Posterior vena cava (tissue), 2 donors: ENCODE results near the gene ANTKMT. TPM values are rescaled to one million over a fixed set of nuclear protein-coding genes. Genes with fewer than 3 reads are reported as not detected.

Experiments
- DNase-seq: peaks from one replicate; pipeline ENCODE4 v3.0.0-alpha.2; 2020; ENCODE audit warnings: low spot score
- intact Hi-C, 2 donors: fragments of 100-400 bp; cut with DNase I; formaldehyde crosslinking; loops; one replicate each; pipeline versions ENCODE4 v1.14.1 to v1.14.2; 2022 to 2023
- long read RNA-seq, 2 donors: library from polyadenylated mRNA; unstranded; transcript quantifications; one replicate each; pipeline ENCODE4 v2.0.0, GENCODE V29; 2020 to 2021
- total RNA-seq, 2 donors: library from RNA; stranded (reverse); fragmentation: NEBNext Ultra II Directional; extraction: Animal tissue kit (Norgen Biotek cat#: 25700); gene quantifications; one replicate each; pipeline ENCODE4 v1.2.1, GENCODE V29; 2021
- donor health status: DM: yes; HTN: yes; CAD: no.
- donor health status: DM: yes; HTN: yes; CAD: no.

ANTKMT gene
- 10 to 100 TPM; 20.0 to 25.5 TPM for total RNA-seq
- long read RNA-seq, donor 1, partial matches to known transcripts = 4 of 13 reads
- long read RNA-seq, donor 1, other reads (novel, unspliced or antisense) = 5 of 13 reads
- long read RNA-seq, donor 2, partial matches to known transcripts = 0 of 4 reads
- long read RNA-seq, donor 2, other reads (novel, unspliced or antisense) = 0 of 4 reads

GRCh38 chr16:720990-721764 is at the start of gene ANTKMT:
Gene ANTKMT, plus strand, starts transcription at chr16:721146. Its CDS starts 129 bp downstream, at chr16:721275.
- peak; percentile 91 for DNase-seq
- intact Hi-C loops = no loop called here

- intact Hi-C loops = no loop called here
- no peak for DNase-seq
These were observed 49.4 kb upstream of the ANTKMT start for GRCh38 chr16:671353-672131.

- no peak for DNase-seq
- intact Hi-C loops = no loop called here
These were observed 48.6 kb upstream of the ANTKMT start for GRCh38 chr16:672371-672770.

DNA sequence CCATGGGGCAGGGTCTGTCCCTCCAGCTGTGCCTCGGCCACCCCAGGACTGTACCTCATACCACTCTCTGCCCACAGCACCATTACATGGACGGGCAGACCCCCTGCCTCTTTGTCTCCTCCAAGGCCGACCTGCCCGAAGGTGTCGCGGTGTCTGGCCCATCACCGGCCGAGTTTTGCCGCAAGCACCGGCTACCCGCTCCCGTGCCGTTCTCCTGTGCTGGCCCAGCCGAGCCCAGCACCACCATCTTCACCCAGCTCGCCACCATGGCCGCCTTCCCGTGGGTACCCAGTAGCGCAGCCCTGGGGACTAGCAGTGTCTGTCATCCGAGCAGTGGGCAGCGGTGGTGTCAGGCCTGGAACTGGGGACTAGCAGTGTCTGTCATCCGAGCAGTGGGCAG is 48.1 kb upstream of the ANTKMT start:
- intact Hi-C loops = no loop called here
- DNase-seq = no peak

GRCh38 chr16:673399-673991 is 47.5 kb upstream of the ANTKMT start:
- DNase-seq = no peak
- intact Hi-C loops = no loop called here

- no peak for DNase-seq
These were observed 46.6 kb upstream of the ANTKMT start for GRCh38 chr16:674214-674881.

DNA sequence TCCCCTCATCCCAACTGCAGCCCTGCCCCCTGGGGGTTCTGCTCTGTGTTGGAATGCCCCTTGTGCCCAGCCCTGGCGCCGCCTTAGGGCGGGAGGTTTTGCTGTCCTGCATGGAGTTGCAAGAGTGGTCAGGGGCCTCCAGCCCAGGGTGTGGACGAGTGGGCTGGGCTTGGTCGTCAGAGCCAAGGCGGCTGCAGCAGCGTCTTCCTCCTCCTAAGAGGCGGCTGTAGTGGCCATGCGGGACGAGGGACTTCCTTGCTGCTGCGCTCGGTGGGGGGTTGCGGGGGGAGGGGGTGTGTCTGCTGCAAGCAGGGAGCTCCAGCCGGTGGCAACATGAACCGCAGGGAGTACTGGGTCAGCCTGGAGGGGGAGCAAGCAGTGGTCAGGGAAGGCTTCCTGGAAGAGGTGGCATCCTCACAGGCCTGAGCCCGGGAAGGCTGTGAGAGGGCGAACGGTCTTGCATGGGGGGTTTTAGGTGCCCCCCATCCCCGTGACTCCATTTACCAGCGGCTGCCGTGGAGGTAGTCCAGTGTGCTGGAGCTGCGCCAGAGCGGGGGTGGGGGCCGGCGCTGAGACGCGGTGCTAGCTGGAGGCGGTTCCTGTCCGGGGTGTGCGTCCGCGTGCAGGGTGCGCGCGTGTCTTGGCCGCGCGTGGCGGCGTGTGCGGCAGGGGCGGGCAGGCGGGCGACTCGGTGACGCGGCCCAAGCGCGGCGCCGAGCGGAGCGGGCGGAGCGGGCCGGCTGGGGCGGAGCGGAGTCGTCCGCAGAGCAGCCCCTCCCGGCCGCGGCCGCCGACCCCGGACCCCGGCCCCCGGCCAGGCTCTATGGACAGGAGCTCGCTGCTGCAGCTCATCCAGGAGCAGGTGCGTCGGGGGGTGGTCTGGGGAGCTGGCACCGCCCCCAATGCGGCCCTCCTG is 45.7 kb upstream of the ANTKMT start, which contains the start of gene RHBDL1:
Gene RHBDL1, plus strand, starts transcription at position 704 of the 916 bp plus-strand sequence. Its CDS starts 120 bp downstream, at position 824.
- intact Hi-C loops = no loop called here
- DNase-seq = no peak

More at GRCh38 chr16:674214-674881, 46.6 kb upstream of the ANTKMT start:
- intact Hi-C loops = no loop called here

- intact Hi-C loops = no loop called here
- no peak for DNase-seq
These were observed 44.9 kb upstream of the ANTKMT start for GRCh38 chr16:675884-676564.

GRCh38 chr16:676565-676902 is 44.4 kb upstream of the ANTKMT start:
- DNase-seq = no peak
- intact Hi-C loops = no loop called here

GRCh38 chr16:676913-677312 is 44.0 kb upstream of the ANTKMT start:
- no peak for DNase-seq
- intact Hi-C loops = no loop called here

DNA sequence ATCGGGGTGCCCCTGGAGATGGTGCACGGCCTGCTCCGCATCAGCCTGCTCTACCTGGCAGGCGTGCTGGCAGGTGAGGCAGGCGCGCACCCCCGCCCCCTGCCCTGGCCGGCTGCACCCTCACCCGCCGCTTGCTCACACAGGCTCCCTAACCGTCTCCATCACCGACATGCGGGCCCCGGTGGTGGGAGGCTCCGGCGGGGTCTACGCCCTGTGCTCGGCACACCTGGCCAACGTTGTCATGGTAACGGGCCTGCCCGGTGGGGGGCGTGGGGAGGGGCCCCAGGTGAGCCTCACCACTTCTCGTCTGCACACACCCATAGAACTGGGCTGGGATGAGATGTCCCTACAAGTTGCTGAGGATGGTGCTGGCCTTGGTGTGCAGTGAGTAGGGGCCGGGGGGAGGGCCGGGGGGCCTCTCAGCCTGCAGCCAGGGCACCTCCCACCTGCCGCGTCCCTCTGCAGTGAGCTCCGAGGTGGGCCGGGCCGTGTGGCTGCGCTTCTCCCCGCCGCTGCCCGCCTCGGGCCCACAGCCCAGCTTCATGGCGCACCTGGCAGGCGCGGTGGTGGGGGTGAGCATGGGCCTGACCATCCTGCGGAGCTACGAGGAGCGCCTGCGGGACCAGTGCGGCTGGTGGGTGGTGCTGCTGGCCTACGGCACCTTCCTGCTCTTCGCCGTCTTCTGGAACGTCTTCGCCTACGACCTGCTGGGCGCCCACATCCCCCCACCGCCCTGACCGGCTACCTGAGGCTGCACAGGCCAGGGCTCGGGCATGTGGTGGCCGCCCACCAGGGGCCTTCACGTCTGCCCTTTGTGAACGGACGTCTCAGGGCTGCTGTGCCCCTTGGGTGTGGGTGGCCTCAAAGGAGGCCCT is 43.4 kb upstream of the ANTKMT start:
- intact Hi-C loops = no loop called here
- DNase-seq = no peak

- DNase-seq = no peak
- intact Hi-C loops = no loop called here
These were observed 42.6 kb upstream of the ANTKMT start for GRCh38 chr16:678209-678857.

DNA sequence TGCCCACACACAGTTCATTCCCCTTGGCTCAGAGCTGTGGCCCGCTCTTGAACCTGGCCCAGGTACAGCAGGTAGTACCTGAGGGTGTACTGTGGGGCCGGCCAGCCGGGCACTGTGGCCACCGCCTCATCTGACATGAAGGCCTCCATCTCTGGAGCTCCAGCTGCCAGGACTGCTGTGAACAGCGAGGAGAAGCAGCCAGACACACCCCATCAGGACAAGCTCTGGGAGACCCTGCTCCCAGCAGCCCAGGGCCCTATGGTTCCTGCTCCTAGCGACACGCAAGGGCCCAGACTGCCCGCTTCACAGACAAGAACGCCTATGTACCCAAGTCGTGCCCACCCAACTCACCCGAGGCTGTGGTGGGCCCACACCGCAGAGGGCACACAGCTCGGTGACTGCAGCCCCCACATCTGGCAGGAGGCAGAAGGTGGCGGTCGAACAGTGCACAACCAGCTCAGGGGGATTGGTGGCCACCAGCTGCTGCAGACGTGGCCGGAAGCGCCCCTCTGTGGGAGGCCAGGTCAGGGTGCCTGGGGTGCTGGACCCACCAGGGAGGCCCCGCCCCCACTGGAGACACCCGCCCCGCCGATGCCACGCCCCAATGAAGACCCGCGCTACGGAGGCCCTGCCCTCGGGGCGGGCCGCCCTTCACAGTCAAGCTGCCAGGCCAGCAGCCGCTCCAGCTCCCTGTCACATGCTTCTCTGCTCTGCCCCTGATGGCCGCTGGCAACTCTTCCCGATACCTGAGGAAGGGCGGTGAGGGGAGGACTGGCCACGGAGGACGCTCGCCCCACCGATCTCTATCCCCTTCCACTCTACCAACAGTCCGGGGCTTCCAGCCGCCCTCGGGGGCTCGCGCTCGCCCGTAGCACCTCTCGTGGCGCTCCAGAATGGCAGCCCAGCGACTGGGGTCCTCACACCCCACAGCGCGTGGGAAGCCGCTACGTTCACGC is 41.8 kb upstream of the ANTKMT start:
- no peak for DNase-seq

GRCh38 chr16:679814-680624 is 40.9 kb upstream of the ANTKMT start, which contains the start of gene STUB1:
Gene STUB1, plus strand, starts transcription at chr16:680410. Its CDS starts 116 bp downstream, at chr16:680526.
- peak; percentile 96 for DNase-seq
- intact Hi-C loops = no loop called here

More for the DNA sequence above, 41.8 kb upstream of the ANTKMT start:
- intact Hi-C loops = no loop called here
